ENCODE data around the gene R3HCC1L. TPM values are rescaled to one million over a fixed set of nuclear protein-coding genes. Genes with fewer than 3 reads are reported as not detected.
A peak's percentile ranks its signal among the peaks of the same experiment; 100 is the strongest.

Gene R3HCC1L
- total RNA-seq, 1 donor from 2014 or later: 16.9 TPM

DNA sequence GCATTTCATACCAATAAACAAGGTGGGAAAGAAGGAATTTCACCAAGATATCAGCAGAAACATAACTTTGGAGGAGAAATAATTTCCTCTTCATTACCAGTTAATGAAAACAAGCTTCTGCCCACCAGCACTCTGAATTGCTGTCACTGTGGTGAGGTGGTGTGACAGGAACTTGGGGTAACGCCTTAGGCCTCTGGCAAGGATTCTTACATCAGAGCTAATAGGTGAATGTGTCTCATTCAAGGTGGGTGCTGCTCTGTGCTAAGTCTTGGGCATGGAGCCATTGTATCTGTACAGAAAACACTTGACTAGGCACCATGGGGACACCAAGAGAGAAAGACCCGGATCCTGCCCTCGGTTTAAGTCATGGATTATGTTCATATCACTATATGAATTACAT is 141.9 kb downstream of the R3HCC1L start:
- no peak overlapping the region for H3K4me3 Mint-ChIP-seq
- H3K9me3 Mint-ChIP-seq: peaks cover 6% of the 10 kb centered on the region
- H3K27ac Mint-ChIP-seq: no peak overlapping the region
- no peaks in the 10 kb centered on the region for H3K36me3 Mint-ChIP-seq
- H3K27me3 Mint-ChIP-seq (ENCODE audit: low read depth): peaks cover 32% of the 10 kb centered on the region
- H3K4me1 Mint-ChIP-seq: peaks cover 11% of the 10 kb centered on the region
- DNase-seq (ENCODE audit: low spot score in 2 of 2, unreplicated experiment in 2 of 2): no peak
- no peak for TF ChIP-seq CTCF (IDR thresholded peaks at IDR 0.05; ENCODE audit: unreplicated experiment)

DNA sequence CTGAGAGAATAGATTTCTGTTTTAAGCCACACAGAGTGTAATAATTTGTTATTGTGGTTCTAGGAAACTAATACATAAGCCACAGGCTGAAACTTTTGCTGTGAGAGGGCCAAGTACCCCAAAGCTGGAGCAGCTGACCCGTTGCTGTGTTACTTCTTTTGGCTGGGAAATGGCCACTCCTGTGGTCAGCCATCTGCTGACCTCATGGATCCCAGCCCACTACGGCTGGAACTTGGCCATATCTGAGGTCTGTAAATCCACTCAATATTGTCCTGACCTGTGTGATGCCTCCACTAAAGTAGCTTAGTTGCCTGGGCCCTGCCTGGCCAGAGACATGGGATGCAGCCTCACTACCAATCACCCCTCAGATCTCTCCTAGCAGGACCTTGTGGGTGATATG is 151.0 kb downstream of the R3HCC1L start:
- DNase-seq (ENCODE audit: low spot score in 2 of 2, unreplicated experiment in 2 of 2): peak in 1 of 2 experiments; percentile 26
- Mint-ChIP-seq H3K4me3 (no peak overlapping the region), H3K36me3 (no peaks in the 10 kb centered on the region), H3K27ac (no peak overlapping the region), H3K4me1 (no peaks in the 10 kb centered on the region), H3K27me3 (ENCODE audit: low read depth) (peaks cover 39% of the 10 kb centered on the region), H3K9me3 (peaks cover 10% of the 10 kb centered on the region)
- TF ChIP-seq CTCF (IDR thresholded peaks at IDR 0.05; ENCODE audit: unreplicated experiment): no peak

GRCh38 chr10:98286419-98286818 is 152.0 kb downstream of the R3HCC1L start:
- H3K27me3 Mint-ChIP-seq (ENCODE audit: low read depth): peaks cover 40% of the 10 kb centered on the region
- no peak overlapping the region for H3K4me3 Mint-ChIP-seq
- DNase-seq (ENCODE audit: low spot score in 2 of 2, unreplicated experiment in 2 of 2): peak in 1 of 2 experiments; percentile 14
- no peak for TF ChIP-seq CTCF (IDR thresholded peaks at IDR 0.05; ENCODE audit: unreplicated experiment)
- peaks cover 3% of the 10 kb centered on the region for H3K9me3 Mint-ChIP-seq
- no peak overlapping the region for H3K27ac Mint-ChIP-seq
- no peaks in the 10 kb centered on the region for H3K4me1 Mint-ChIP-seq
- H3K36me3 Mint-ChIP-seq: no peaks in the 10 kb centered on the region

GRCh38 chr10:98287321-98287720 is 152.9 kb downstream of the R3HCC1L start:
- Mint-ChIP-seq H3K4me3 (no peak overlapping the region), H3K4me1 (no peaks in the 10 kb centered on the region), H3K36me3 (no peaks in the 10 kb centered on the region), H3K27me3 (ENCODE audit: low read depth) (peaks cover 39% of the 10 kb centered on the region), H3K9me3 (no peaks in the 10 kb centered on the region), H3K27ac (no peak overlapping the region)
- TF ChIP-seq CTCF (IDR thresholded peaks at IDR 0.05; ENCODE audit: unreplicated experiment): no peak
- DNase-seq (ENCODE audit: low spot score in 2 of 2, unreplicated experiment in 2 of 2): no peak

- Mint-ChIP-seq H3K4me1 (no peaks in the 10 kb centered on the region), H3K36me3 (no peaks in the 10 kb centered on the region), H3K27me3 (ENCODE audit: low read depth) (peaks cover 38% of the 10 kb centered on the region), H3K4me3 (no peak overlapping the region), H3K27ac (no peak overlapping the region), H3K9me3 (no peaks in the 10 kb centered on the region)
- DNase-seq (ENCODE audit: low spot score in 2 of 2, unreplicated experiment in 2 of 2): no peak
- no peak for TF ChIP-seq CTCF (IDR thresholded peaks at IDR 0.05; ENCODE audit: unreplicated experiment)
These were observed 155.3 kb downstream of the R3HCC1L start for GRCh38 chr10:98289802-98290209.

DNA sequence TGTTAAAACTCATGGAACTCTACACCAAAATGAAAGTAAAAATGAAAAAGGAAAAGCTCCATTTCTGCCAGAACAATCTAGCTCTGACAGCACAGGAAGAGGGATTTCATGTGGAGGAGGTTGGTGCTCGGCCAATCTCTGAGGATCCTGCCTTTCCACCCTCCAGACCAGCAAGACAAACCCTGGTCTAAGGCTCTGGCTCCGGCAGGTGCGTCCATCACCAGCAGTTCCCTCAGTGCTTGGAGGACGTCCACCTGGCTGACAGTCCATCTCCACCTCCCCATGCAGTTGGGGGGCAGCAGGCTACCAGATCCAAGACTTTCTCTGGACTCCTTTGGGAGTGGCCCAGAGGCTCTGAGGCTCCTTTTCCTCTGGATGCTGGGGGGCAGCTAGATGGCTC is 158.5 kb downstream of the R3HCC1L start:
- TF ChIP-seq CTCF (IDR thresholded peaks at IDR 0.05; ENCODE audit: unreplicated experiment): no peak
- no peak overlapping the region for H3K27ac Mint-ChIP-seq
- no peak for DNase-seq (ENCODE audit: low spot score in 2 of 2, unreplicated experiment in 2 of 2)

More for the DNA sequence above, 158.5 kb downstream of the R3HCC1L start:
- Mint-ChIP-seq H3K4me1 (peaks cover 11% of the 10 kb centered on the region), H3K36me3 (no peaks in the 10 kb centered on the region), H3K27me3 (ENCODE audit: low read depth) (peaks cover 26% of the 10 kb centered on the region), H3K4me3 (no peak overlapping the region), H3K9me3 (no peaks in the 10 kb centered on the region)

Measured in mesothelial cell of epicardium (in vitro differentiated cells).